Measurements from ENCODE around the gene ST8SIA1. TPM values are rescaled to one million over a fixed set of nuclear protein-coding genes. Genes with fewer than 3 reads are reported as not detected.

Gene ST8SIA1
- total RNA-seq, 2 experiments from 2014 or later = 5.6 to 5.7 TPM

DNA sequence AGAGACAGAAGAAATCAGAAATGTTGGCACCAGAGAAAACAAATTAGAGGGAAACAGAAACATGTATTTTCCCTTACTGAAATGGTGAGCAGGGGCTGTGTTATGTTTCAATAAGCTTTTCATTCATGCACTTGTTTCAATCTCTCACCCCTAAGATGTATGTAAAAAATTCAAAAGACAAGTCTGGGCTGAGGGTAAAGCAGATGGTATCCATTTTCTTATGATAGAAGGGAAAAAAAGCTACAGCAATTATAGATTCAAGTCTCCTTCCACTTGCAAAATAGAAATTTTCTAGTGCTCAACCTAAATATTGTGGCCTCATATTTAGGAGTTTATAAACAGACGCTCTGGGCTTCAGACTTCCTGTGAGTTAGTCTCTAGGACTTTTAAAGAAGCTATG is 138.3 kb downstream of the ST8SIA1 start:
- H3K27me3 Mint-ChIP-seq = no peaks in the 10 kb centered on the region

GRCh38 chr12:22190969-22191368 is 143.5 kb downstream of the ST8SIA1 start:
- Mint-ChIP-seq H3K9me3 (no peaks in the 10 kb centered on the region), H3K27me3 (no peaks in the 10 kb centered on the region), H3K4me1 (ENCODE audit: low read depth) (no peaks in the 10 kb centered on the region), H3K4me3 (no peak overlapping the region), H3K36me3 (ENCODE audit: low read depth) (no peaks in the 10 kb centered on the region), H3K27ac (no peak overlapping the region)
- ChIA-PET POLR2A (interaction anchor here (0.7 kb wide), 1 partner anchor 70 kb away, joined by 3 read pairs; no protein-coding TSS in a partner anchor), CTCF (no interaction called here)
- ATAC-seq (ENCODE audit: poor library complexity) (no peak), DNase-seq (no peak)
- intact Hi-C loops (cut with DNase I, micrococcal nuclease) = no loop called here
- no peaks in the 10 kb centered on the region for H3K4me1 ChIP-seq (ENCODE audit: insufficient read depth, low read length)
- TF ChIP-seq, protein P1, sequence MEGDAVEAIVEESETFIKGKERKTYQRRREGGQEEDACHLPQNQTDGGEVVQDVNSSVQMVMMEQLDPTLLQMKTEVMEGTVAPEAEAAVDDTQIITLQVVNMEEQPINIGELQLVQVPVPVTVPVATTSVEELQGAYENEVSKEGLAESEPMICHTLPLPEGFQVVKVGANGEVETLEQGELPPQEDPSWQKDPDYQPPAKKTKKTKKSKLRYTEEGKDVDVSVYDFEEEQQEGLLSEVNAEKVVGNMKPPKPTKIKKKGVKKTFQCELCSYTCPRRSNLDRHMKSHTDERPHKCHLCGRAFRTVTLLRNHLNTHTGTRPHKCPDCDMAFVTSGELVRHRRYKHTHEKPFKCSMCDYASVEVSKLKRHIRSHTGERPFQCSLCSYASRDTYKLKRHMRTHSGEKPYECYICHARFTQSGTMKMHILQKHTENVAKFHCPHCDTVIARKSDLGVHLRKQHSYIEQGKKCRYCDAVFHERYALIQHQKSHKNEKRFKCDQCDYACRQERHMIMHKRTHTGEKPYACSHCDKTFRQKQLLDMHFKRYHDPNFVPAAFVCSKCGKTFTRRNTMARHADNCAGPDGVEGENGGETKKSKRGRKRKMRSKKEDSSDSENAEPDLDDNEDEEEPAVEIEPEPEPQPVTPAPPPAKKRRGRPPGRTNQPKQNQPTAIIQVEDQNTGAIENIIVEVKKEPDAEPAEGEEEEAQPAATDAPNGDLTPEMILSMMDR (IDR thresholded peaks at IDR 0.05) = no peak
- no peaks in the 10 kb centered on the region for H3K27me3 ChIP-seq (ENCODE audit: control insufficient read depth in 1 of 2, insufficient read depth in 2 of 2, low read length in 2 of 2)
- H3K9me3 ChIP-seq (ENCODE audit: control insufficient read depth in 1 of 2, insufficient read depth in 1 of 2, low read length in 2 of 2) = no peaks in the 10 kb centered on the region
- H3K36me3 ChIP-seq (ENCODE audit: insufficient read depth, low read length) = no peaks in the 10 kb centered on the region
- no peak overlapping the region for H3K4me3 ChIP-seq (ENCODE audit: low read length)
- no peak overlapping the region for H3K27ac ChIP-seq (ENCODE audit: low read depth in 1 of 2, low read length in 2 of 2)

More for the DNA sequence above, 138.3 kb downstream of the ST8SIA1 start:
- H3K36me3 ChIP-seq (ENCODE audit: insufficient read depth, low read length) = peaks cover 3% of the 10 kb centered on the region
- H3K27me3 ChIP-seq (ENCODE audit: control insufficient read depth in 1 of 2, insufficient read depth in 2 of 2, low read length in 2 of 2) = no peaks in the 10 kb centered on the region
- intact Hi-C loops (cut with DNase I, micrococcal nuclease) = no loop called here
- H3K4me3 Mint-ChIP-seq = no peak overlapping the region
- H3K27ac Mint-ChIP-seq = no peak overlapping the region
- TF ChIP-seq, protein P1 (IDR thresholded peaks at IDR 0.05) = no peak
- H3K9me3 ChIP-seq (ENCODE audit: control insufficient read depth in 1 of 2, insufficient read depth in 1 of 2, low read length in 2 of 2) = no peaks in the 10 kb centered on the region
- H3K4me1 Mint-ChIP-seq (ENCODE audit: low read depth) = no peaks in the 10 kb centered on the region
- ATAC-seq (ENCODE audit: poor library complexity) (no peak), DNase-seq (no peak)
- ChIA-PET POLR2A (no interaction called here), CTCF (interaction anchor here (0.6 to 1.1 kb wide), 2 partner anchors 139 to 392 kb away, joined by 3 read pairs; no protein-coding TSS in a partner anchor)
- H3K4me3 ChIP-seq (ENCODE audit: low read length) = no peak overlapping the region
- no peaks in the 10 kb centered on the region for H3K4me1 ChIP-seq (ENCODE audit: insufficient read depth, low read length)
- no peaks in the 10 kb centered on the region for H3K9me3 Mint-ChIP-seq
- H3K36me3 Mint-ChIP-seq (ENCODE audit: low read depth) = peaks cover 2% of the 10 kb centered on the region
- H3K27ac ChIP-seq (ENCODE audit: low read depth in 1 of 2, low read length in 2 of 2) = no peak overlapping the region

GRCh38 chr12:22188431-22188830 is 146.1 kb downstream of the ST8SIA1 start:
- Mint-ChIP-seq H3K4me1 (ENCODE audit: low read depth) (no peaks in the 10 kb centered on the region), H3K27me3 (no peaks in the 10 kb centered on the region), H3K4me3 (no peak overlapping the region), H3K27ac (no peak overlapping the region), H3K9me3 (no peaks in the 10 kb centered on the region), H3K36me3 (ENCODE audit: low read depth) (no peaks in the 10 kb centered on the region)
- intact Hi-C loops (cut with DNase I, micrococcal nuclease) = no loop called here
- H3K9me3 ChIP-seq (ENCODE audit: control insufficient read depth in 1 of 2, insufficient read depth in 1 of 2, low read length in 2 of 2) = no peaks in the 10 kb centered on the region
- CTCF ChIA-PET = no interaction called here
- H3K27ac ChIP-seq (ENCODE audit: low read depth in 1 of 2, low read length in 2 of 2) = no peak overlapping the region
- POLR2A ChIA-PET = no interaction called here
- H3K4me3 ChIP-seq (ENCODE audit: low read length) = no peak overlapping the region
- TF ChIP-seq, protein P1 (IDR thresholded peaks at IDR 0.05) = no peak
- no peaks in the 10 kb centered on the region for H3K36me3 ChIP-seq (ENCODE audit: insufficient read depth, low read length)
- no peaks in the 10 kb centered on the region for H3K4me1 ChIP-seq (ENCODE audit: insufficient read depth, low read length)
- H3K27me3 ChIP-seq (ENCODE audit: control insufficient read depth in 1 of 2, insufficient read depth in 2 of 2, low read length in 2 of 2) = no peaks in the 10 kb centered on the region
- ATAC-seq (ENCODE audit: poor library complexity) (no peak), DNase-seq (no peak)
